ENCODE data around the gene NRIP2.
"Not testable (repeated sequence)": the region's sequence is repeated elsewhere in the genome, so short reads cannot be mapped to it uniquely, and the experiment has no call there.

The NRIP2 gene, protein sequence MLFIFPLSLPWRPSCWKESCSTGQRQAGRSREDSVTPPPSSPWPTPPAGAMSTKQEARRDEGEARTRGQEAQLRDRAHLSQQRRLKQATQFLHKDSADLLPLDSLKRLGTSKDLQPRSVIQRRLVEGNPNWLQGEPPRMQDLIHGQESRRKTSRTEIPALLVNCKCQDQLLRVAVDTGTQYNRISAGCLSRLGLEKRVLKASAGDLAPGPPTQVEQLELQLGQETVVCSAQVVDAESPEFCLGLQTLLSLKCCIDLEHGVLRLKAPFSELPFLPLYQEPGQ

DNA sequence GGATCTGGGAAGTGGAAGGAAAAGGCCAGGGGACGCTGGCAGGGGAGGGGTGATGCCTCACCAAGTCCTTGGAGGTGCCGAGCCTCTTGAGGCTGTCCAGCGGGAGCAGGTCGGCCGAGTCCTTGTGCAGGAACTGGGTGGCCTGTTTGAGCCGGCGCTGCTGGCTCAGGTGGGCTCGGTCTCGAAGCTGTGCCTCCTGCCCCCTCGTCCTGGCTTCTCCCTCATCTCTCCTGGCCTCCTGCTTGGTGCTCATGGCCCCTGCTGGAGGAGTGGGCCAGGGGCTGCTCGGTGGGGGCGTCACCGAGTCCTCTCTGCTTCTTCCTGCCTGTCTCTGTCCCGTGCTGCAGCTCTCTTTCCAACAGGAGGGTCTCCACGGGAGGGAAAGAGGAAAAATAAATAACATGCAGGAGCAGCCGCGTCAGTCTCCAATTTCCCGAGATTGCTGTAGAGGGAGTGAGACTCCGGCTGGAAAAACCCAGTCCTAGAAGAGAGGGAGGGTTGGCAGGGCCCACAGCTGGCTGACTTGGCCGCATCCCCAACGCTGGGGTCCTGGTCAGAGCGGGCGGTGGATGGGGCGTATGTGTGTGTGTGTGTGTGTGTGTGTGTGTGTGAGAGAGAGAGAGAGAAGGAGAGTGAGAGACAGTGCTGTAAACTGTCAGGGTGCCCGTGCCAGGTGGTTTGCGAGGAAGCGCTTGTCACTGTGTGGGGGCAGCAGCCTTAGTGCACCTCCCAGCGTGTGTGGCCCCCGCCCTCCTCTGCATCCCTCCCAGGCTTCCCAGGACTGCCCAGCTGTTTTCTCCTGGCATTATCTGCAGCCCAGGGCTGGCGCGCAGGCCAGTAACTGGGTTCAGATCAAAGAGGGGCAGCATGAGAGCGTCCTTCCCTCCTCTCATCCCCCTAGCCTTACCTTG lies at the start of gene NRIP2:
TSS of gene NRIP2 (minus strand) at position 455 of the 911 bp plus-strand sequence. CDS start at position 403, 52 bp downstream.
- no peak for DNase-seq (ENCODE audit: insufficient read length, low spot score)
- TF ChIP-seq, protein P1, sequence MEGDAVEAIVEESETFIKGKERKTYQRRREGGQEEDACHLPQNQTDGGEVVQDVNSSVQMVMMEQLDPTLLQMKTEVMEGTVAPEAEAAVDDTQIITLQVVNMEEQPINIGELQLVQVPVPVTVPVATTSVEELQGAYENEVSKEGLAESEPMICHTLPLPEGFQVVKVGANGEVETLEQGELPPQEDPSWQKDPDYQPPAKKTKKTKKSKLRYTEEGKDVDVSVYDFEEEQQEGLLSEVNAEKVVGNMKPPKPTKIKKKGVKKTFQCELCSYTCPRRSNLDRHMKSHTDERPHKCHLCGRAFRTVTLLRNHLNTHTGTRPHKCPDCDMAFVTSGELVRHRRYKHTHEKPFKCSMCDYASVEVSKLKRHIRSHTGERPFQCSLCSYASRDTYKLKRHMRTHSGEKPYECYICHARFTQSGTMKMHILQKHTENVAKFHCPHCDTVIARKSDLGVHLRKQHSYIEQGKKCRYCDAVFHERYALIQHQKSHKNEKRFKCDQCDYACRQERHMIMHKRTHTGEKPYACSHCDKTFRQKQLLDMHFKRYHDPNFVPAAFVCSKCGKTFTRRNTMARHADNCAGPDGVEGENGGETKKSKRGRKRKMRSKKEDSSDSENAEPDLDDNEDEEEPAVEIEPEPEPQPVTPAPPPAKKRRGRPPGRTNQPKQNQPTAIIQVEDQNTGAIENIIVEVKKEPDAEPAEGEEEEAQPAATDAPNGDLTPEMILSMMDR (IDR thresholded peaks at IDR 0.05; ENCODE audit: insufficient read depth, missing control alignments) = no peak
- FAIRE-seq = no peak

DNA sequence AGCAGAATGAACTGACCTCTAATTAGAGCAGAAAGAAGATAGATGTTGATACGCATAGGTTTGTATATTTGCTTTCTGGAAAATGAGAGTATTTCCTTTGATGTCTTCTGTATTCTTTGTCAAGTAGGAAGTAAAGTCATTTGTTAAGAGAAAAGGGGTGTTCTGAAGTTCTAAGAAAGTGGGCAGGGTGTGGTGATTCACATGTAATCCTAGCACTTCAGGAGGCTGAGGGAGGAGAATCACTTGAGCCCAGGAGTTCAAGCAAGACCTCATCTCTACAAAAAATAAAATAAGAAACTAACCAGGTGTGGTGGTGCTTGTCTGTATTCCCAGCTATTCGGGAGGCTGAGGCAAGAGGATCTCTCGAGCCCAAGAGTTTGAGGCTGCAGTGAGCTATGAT lies 45.0 kb upstream of the NRIP2 start:
- no peak for FAIRE-seq
- no peak for DNase-seq (ENCODE audit: insufficient read length, low spot score)
- TF ChIP-seq, protein P1 (IDR thresholded peaks at IDR 0.05; ENCODE audit: insufficient read depth, missing control alignments) = no peak

DNA sequence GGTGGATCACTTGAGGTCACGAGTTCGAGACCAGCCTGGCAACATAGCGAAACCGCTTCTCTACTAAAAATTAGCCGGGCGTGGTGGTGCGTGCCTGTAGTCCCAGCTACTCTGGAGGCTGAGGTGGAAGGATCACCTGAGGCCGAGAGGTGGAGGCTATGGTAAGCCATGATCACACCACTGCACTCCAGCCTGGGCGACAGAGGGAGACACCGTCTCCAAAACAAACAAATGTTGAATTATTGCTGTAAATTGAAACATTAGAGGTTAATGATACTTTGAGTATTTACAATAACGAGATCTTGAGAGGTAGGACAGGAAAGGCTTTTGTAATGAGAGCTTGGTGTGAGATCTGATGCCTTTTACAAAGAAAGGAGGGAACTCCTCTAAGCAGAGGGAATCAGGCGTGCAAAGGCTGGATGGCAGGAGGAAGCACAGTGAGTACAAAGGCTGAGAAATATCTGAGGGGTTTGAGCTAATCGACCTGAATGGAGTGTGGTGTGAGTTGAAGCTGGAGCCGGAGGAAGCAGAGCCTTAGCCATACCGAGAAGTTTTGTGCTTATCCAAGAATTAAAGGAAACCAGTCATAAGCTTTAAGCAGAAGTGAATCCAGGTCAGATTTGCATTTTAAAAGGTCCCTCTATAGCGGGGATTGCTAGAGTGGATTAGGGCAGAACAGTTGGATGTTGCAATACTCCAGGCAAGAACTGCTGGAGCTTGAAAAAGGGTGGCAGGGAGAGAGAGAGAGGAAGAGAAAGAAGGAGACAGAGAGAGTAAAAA lies 43.3 kb upstream of the NRIP2 start:
- TF ChIP-seq, protein P1 (IDR thresholded peaks at IDR 0.05; ENCODE audit: insufficient read depth, missing control alignments) = no peak
- no peak for FAIRE-seq
- DNase-seq (ENCODE audit: insufficient read length, low spot score) = no peak

DNA sequence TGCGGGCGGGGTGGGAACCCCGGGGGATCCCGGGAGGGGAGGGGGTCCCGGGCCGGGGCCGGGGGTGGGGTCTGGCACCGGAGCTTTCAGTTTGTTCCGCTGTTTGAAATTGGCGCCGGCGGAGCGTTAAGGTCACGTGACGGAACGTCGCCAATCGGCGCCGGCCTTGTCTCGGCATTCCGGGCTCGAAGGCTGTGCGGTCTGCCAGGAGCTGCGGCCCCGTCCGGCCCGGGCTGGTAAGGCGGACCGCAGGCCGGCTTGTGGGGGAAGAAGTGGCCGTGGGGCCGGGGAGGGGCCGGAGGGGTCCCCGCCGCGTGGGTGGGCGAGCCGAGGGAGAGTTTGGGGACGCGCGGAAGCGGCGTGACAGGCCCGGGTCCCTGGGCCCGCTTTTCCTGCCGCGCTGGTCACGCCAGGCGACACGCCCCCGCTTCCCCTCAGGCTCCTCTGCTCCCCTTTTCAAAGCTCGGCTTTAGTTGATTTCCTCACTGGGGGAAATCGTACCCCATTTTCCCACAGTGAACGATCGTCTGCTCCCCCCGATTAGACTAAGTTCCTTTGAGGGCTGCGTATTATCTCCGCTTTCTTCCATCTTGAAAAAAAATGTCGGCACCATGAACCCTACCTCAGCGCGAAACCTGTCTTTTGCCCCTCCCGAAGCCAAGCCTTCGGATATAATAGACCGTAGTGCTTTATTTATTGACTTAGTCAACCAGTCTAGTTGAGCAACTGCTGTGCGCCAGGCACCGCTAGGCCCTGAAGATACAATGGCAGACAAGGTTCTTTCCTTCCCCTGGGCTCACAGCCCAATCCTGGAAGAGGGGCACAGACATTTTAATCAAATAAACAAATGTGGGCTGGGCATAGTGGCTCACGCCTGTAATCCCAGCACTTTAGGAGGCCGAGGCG lies 42.5 kb upstream of the NRIP2 start, which contains the start of the genes FOXM1 and RHNO1:
TSS of gene FOXM1 (minus strand) at position 128 of the 906 bp plus-strand sequence. CDS start 2,696 bp downstream, outside the sequence.
TSS of gene RHNO1 (plus strand) at position 177 of the 906 bp plus-strand sequence. CDS start 8,144 bp downstream, outside the sequence.
- DNase-seq (ENCODE audit: insufficient read length, low spot score) (peak; percentile 93), FAIRE-seq (no peak)
- TF ChIP-seq, protein P1 (IDR thresholded peaks at IDR 0.05; ENCODE audit: insufficient read depth, missing control alignments) = no peak

DNA sequence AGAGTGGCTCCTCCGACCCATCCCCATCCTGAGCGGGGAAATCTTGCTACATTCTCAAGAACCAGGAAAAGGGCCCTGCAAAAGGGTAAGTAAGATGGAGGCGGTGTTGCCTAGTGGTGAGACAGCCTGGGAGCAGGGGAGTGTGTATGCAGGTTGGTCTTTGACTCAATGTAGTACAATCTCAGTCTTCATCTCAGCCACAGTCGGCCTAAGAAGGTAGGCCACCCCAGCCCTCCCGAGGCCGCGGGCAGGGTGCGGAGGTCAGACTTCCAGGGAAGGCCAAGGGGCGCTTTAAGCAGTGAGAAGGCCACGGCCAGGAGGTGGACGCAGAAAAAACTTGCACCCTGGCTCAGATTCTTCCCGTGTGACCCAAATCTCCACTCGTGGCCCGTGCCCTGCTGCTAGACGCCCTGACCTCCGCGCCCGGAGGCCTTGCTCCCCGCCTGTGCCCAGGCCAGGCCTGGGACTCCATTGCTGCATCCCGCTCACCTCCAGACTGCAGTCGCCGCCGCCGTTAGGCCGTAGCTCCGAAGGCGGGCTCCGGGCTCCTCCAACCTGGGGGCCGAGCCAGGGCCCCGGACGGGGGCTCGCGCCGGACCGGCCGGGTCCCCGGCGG lies 41.7 kb upstream of the NRIP2 start:
- FAIRE-seq (no peak), DNase-seq (ENCODE audit: insufficient read length, low spot score) (no peak)
- TF ChIP-seq, protein P1 (IDR thresholded peaks at IDR 0.05; ENCODE audit: insufficient read depth, missing control alignments) = no peak

DNA sequence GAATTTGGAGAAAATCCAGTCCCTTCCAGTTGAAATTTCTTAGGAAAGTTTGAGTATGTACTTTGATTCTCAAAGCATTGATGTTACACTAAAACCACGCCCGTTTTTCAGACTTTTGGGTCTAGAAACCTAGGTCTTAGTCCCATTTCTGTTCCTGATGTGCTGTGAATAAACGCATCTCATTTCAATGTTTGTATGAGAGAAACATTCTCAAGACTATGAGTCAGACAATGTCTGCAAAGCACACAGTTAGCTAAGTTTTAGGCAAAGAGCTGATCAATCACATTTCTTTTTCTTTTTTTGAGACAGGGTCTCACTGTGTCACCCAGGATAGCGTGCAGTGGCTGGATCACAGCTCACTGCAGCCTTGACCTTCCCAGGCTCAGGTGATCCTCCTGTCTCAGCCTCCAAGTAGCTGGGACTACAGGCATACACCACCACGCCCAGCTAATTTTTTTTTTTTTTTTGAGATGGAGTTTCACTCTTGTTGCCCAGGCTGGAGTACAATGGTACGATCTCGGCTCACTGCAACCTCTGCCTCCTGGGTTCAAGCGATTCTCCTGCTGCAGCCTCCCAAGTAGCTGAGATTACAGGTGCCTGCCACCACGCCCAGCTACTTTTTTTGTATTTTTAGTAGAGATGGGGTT lies 34.3 kb upstream of the NRIP2 start:
- not testable (repeated sequence) for FAIRE-seq; DNase-seq (ENCODE audit: insufficient read length, low spot score)

Measured in D721Med (cell line).